Suppressor macrophage (primary cell): ENCODE measurements around the gene CMIP.
A peak's percentile ranks its signal among the peaks of the same experiment; 100 is the strongest.
"Not testable (repeated sequence)": the region's sequence is repeated elsewhere in the genome, so short reads cannot be mapped to it uniquely, and the experiment has no call there.

Source experiments
- DNase-seq, 4 experiments: peaks; one replicate each; pipeline ENCODE4 v3.0.0-alpha.2; 2020 to 2022

CMIP gene

GRCh38 chr16:81517629-81518438, 73.2 kb downstream of the CMIP start:
- DNase-seq = no peak

- no peak for DNase-seq
Observed at GRCh38 chr16:81518439-81518757, 73.8 kb downstream of the CMIP start.

- peak; percentile 64 to 81 (median 75) for DNase-seq
Observed at GRCh38 chr16:81519301-81520150, 74.9 kb downstream of the CMIP start.

- DNase-seq = peak in 1 of 4 experiments; percentile 34
Observed at GRCh38 chr16:81520151-81520470, 75.5 kb downstream of the CMIP start.

GRCh38 chr16:81520560-81521135, 76.0 kb downstream of the CMIP start:
- peak; percentile 33 to 66 (median 45) for DNase-seq

- DNase-seq = peak in 1 of 4 experiments; percentile 17
Observed at GRCh38 chr16:81521141-81521626, 76.6 kb downstream of the CMIP start.

GRCh38 chr16:81522108-81522701, 77.6 kb downstream of the CMIP start:
- peak in 1 of 4 experiments; percentile 19 for DNase-seq

- DNase-seq = not testable (repeated sequence)
Observed at GRCh38 chr16:81522851-81523250, 78.2 kb downstream of the CMIP start.

GRCh38 chr16:81523387-81524115, 78.9 kb downstream of the CMIP start:
- no peak for DNase-seq

GRCh38 chr16:81524382-81524781, 79.8 kb downstream of the CMIP start:
- DNase-seq = no peak

GRCh38 chr16:81524885-81525284, 80.3 kb downstream of the CMIP start:
- DNase-seq = not testable (repeated sequence)

- DNase-seq = no peak
Observed at GRCh38 chr16:81526199-81526598, 81.6 kb downstream of the CMIP start.

GRCh38 chr16:81526935-81527334, 82.3 kb downstream of the CMIP start:
- no peak for DNase-seq

- no peak for DNase-seq
Observed at GRCh38 chr16:81527477-81528178, 83.0 kb downstream of the CMIP start.

GRCh38 chr16:81528256-81528655, 83.6 kb downstream of the CMIP start:
- DNase-seq = no peak

- DNase-seq = no peak
Observed at GRCh38 chr16:81530296-81530721, 85.7 kb downstream of the CMIP start.

- DNase-seq = no peak
Observed at GRCh38 chr16:81530814-81531213, 86.2 kb downstream of the CMIP start.

GRCh38 chr16:81531419-81531821, 86.8 kb downstream of the CMIP start:
- peak in 1 of 4 experiments; percentile 18 for DNase-seq

- no peak for DNase-seq
Observed at GRCh38 chr16:81532491-81533174, 88.0 kb downstream of the CMIP start.

GRCh38 chr16:81533175-81533507, 88.5 kb downstream of the CMIP start:
- no peak for DNase-seq
